NCI-H2107 treated with DMSO at 0.1 percent for 48 hours (cell line): ENCODE measurements around the gene PAPOLB.
A peak's percentile ranks its signal among the peaks of the same experiment; 100 is the strongest.

Experiments used
- DNase-seq: peaks from one replicate; lab custom pipeline; 2025; ENCODE audit not compliant: unreplicated experiment; lab: John Stamatoyannopoulos, UW

The PAPOLB gene

GRCh38 chr7:4878336-4879335 lies 16.8 kb upstream of the PAPOLB start:
- DNase-seq: no peak

GRCh38 chr7:4876586-4876985 lies 14.8 kb upstream of the PAPOLB start:
- DNase-seq: no peak

- DNase-seq: no peak
Observed at GRCh38 chr7:4875391-4875790, 13.6 kb upstream of the PAPOLB start.

GRCh38 chr7:4873071-4873944 lies 11.5 kb upstream of the PAPOLB start:
- DNase-seq: no peak

GRCh38 chr7:4871930-4872675 lies 10.3 kb upstream of the PAPOLB start:
- no peak for DNase-seq

- no peak for DNase-seq
Observed at GRCh38 chr7:4871056-4871680, 9.3 kb upstream of the PAPOLB start.

GRCh38 chr7:4868493-4868892 lies 6.7 kb upstream of the PAPOLB start:
- DNase-seq: no peak

GRCh38 chr7:4866528-4867496 lies 5.0 kb upstream of the PAPOLB start:
- DNase-seq: no peak

- DNase-seq: no peak
Observed at GRCh38 chr7:4862156-4862555, 326 bp upstream of the PAPOLB start.

GRCh38 chr7:4861227-4861626 lies 603 bp downstream of the PAPOLB start:
- DNase-seq: no peak

- no peak for DNase-seq
Observed at GRCh38 chr7:4857189-4857588, 4.6 kb downstream of the PAPOLB start.

GRCh38 chr7:4856336-4857057 lies 5.3 kb downstream of the PAPOLB start:
- no peak for DNase-seq

GRCh38 chr7:4854916-4855315 lies 6.9 kb downstream of the PAPOLB start:
- no peak for DNase-seq

- DNase-seq: no peak
Observed at GRCh38 chr7:4851459-4852422, 10.1 kb downstream of the PAPOLB start.

- DNase-seq: no peak
Observed at GRCh38 chr7:4850262-4850795, 11.5 kb downstream of the PAPOLB start.

- DNase-seq: peak; percentile 14
Observed at GRCh38 chr7:4849390-4849789, 12.4 kb downstream of the PAPOLB start.

GRCh38 chr7:4845740-4846142 lies 16.1 kb downstream of the PAPOLB start:
- DNase-seq: peak; percentile 2
